Endothelial cell of umbilical vein (primary cell): ENCODE measurements around the gene KIRREL1. TPM values are rescaled to one million over a fixed set of nuclear protein-coding genes. Genes with fewer than 3 reads are reported as not detected.

Source experiments
- BruUV-seq: library from RNA; stranded (reverse); fragments of 400-500 nt; replicated peaks from 2 replicates; lab custom pipeline; 2021; lab: Mats Ljungman, UMichigan
- CTCF ChIA-PET: fragments of 300-600, 350-600 bp; sonication (Branson Sonifier 250); formaldehyde crosslinking; loops from one replicate; lab custom pipeline; 2021; ENCODE audit warnings: antibody characterized with exemption, inconsistent platforms; lab: Charles Lee
- POLR2A ChIA-PET: fragments of 300-600, 350-600 bp; sonication (Branson Sonifier 250); formaldehyde crosslinking; loops from one replicate; lab custom pipeline; 2021; ENCODE audit warnings: antibody characterized with exemption, inconsistent platforms; lab: Charles Lee
- DNase-seq: peaks from one replicate; pipeline ENCODE4 v3.0.0-alpha.2; 2011; ENCODE audit warnings: low read depth, low spot score
- FAIRE-seq: peaks from 2 replicates; lab custom pipeline; 2011; peaks lifted over from hg19 to GRCh38; lab: Jason Lieb, UNC
- H2AFZ ChIP-seq: 2 replicates; pipeline ENCODE4 v1.6.0; 2012; ENCODE audit warnings: low read depth, low read length, control low read depth, inconsistent platforms
- H3K27ac ChIP-seq: 2 replicates; pipeline ENCODE4 v1.5.1; 2011; ENCODE audit warnings: low read depth, mild to moderate bottlenecking, control low read depth, low read length, moderate library complexity; ENCODE audit not compliant: insufficient read depth
- H3K27me3 ChIP-seq, 2 experiments: 2 replicates each; pipeline versions ENCODE4 v1.6.0 to v1.6.1; 2011; ENCODE audit warnings: low read length in 2 of 2, mixed read lengths in 1 of 2; ENCODE audit not compliant: control insufficient read depth in 2 of 2, insufficient read depth in 2 of 2
- H3K36me3 ChIP-seq, 2 experiments: 2 replicates in 1 of 2; 3 replicates in 1 of 2; pipeline ENCODE4 v1.5.1; 2011; ENCODE audit warnings: low read length in 2 of 2, mild to moderate bottlenecking in 1 of 2, moderate library complexity in 1 of 2; ENCODE audit not compliant: control insufficient read depth in 2 of 2, insufficient read depth in 2 of 2; ENCODE audit errors: extremely low read depth in 1 of 2
- H3K4me1 ChIP-seq: 3 replicates; pipeline ENCODE4 v1.5.1; 2011; ENCODE audit warnings: mild to moderate bottlenecking, low read length; ENCODE audit not compliant: control insufficient read depth, insufficient read depth; ENCODE audit errors: extremely low read depth
- H3K4me2 ChIP-seq: 2 replicates; pipeline ENCODE4 v1.6.1; 2011; ENCODE audit warnings: low read length, control low read depth, mixed read lengths; ENCODE audit not compliant: insufficient read depth
- H3K4me3 ChIP-seq, 3 experiments: fragments of 200-600 bp in 1 of 3; sonication (generic), shearing (Covaris generic) in 1 of 3; replicated peaks in 1 of 3; 2 replicates each; pipeline ENCODE4 v1.5.1; 2011 to 2016; ENCODE audit warnings: control low read depth in 3 of 3, low read length in 3 of 3, mild to moderate bottlenecking in 2 of 3, inconsistent platforms in 1 of 3, low read depth in 1 of 3, moderate library complexity in 1 of 3; ENCODE audit not compliant: insufficient read depth in 1 of 3
- H3K79me2 ChIP-seq: 2 replicates; pipeline ENCODE4 v1.6.0; 2012; ENCODE audit warnings: low read length, inconsistent platforms; ENCODE audit not compliant: control insufficient read depth, insufficient read depth
- H3K9ac ChIP-seq: replicated peaks from 2 replicates; pipeline ENCODE3; 2011; ENCODE audit warnings: low read length, control low read depth; ENCODE audit not compliant: insufficient read depth; ENCODE audit errors: extremely low read depth
- H3K9me1 ChIP-seq: replicated peaks from 3 replicates; pipeline ENCODE4 v1.6.0; 2011; ENCODE audit warnings: mild to moderate bottlenecking, low read length; ENCODE audit not compliant: control insufficient read depth, insufficient read depth; ENCODE audit errors: extremely low read depth
- H3K9me3 ChIP-seq: replicated peaks from 2 replicates; pipeline ENCODE4 v1.5.1; 2012; ENCODE audit warnings: low read length, inconsistent platforms; ENCODE audit not compliant: control insufficient read depth, insufficient read depth
- H4K20me1 ChIP-seq: replicated peaks from 2 replicates; pipeline ENCODE3; 2011; ENCODE audit warnings: mild to moderate bottlenecking, low read length; ENCODE audit not compliant: control insufficient read depth, insufficient read depth; ENCODE audit errors: extremely low read depth
- CTCF ChIP-seq, 2 donors: IDR thresholded peaks; 1 replicate in 1 of 2; 2 replicates in 1 of 2; pipeline ENCODE4 v1.5.1; 2011; ENCODE audit warnings: low read length in 2 of 2, mild to moderate bottlenecking in 2 of 2, moderate library complexity in 2 of 2, control low read depth in 1 of 2, inconsistent platforms in 1 of 2, low read depth in 1 of 2; ENCODE audit not compliant: insufficient read depth in 1 of 2; ENCODE audit errors: extremely low read depth in 1 of 2
- EZH2 ChIP-seq: IDR thresholded peaks from 2 replicates; pipeline ENCODE4 v1.6.1; 2012; ENCODE audit warnings: borderline replicate concordance, low read depth, mild to moderate bottlenecking, moderate library complexity, low read length, inconsistent platforms; ENCODE audit not compliant: severe bottlenecking
- FOS ChIP-seq: IDR thresholded peaks from 2 replicates; pipeline ENCODE4 v1.6.1; 2011; ENCODE audit warnings: mild to moderate bottlenecking, low read length, moderate library complexity, borderline replicate concordance; ENCODE audit not compliant: insufficient read depth
- GATA2 ChIP-seq: IDR thresholded peaks from 2 replicates; pipeline ENCODE4 v1.7.0; 2011; ENCODE audit warnings: low read depth, mild to moderate bottlenecking, moderate library complexity, mixed read lengths, low read length; ENCODE audit not compliant: insufficient read length, insufficient read depth
- JUN ChIP-seq: IDR thresholded peaks from 2 replicates; pipeline ENCODE4 v1.6.1; 2011; ENCODE audit warnings: borderline replicate concordance, low read depth; ENCODE audit not compliant: insufficient read length, insufficient read depth
- MAX ChIP-seq: IDR thresholded peaks from 2 replicates; pipeline ENCODE4 v1.6.1; 2011; ENCODE audit not compliant: insufficient read depth, insufficient read length
- MYC ChIP-seq: IDR thresholded peaks from one replicate; pipeline ENCODE4 v1.6.1; 2011; ENCODE audit warnings: mild to moderate bottlenecking, low read depth, low read length
- POLR2A ChIP-seq: IDR thresholded peaks from 2 replicates; pipeline ENCODE4 v1.6.1; 2012; ENCODE audit warnings: low read depth, mild to moderate bottlenecking, control low read depth, low read length
- POLR2AphosphoS5 ChIP-seq: IDR thresholded peaks from 2 replicates; pipeline ENCODE4 v1.6.1; 2012; ENCODE audit warnings: low read depth, mild to moderate bottlenecking, control low read depth, low read length, moderate library complexity; ENCODE audit not compliant: insufficient read depth
- dilution Hi-C: fragments of 300-500 bp; cut with MboI; formaldehyde crosslinking; loops from one replicate; pipeline ENCODE4 v1.15.0; 2019; ENCODE audit warnings: low sequenced_read_pairs; ENCODE audit not compliant: extremely low pct_ligation_motif_present
- intact Hi-C: fragments of 100-400 bp; cut with micrococcal nuclease; formaldehyde crosslinking; loops from one replicate; pipeline ENCODE4 v1.10.0; 2022
- polyA plus RNA-seq, 4 experiments: library from polyadenylated mRNA; depleted of rRNA in 3 of 4; stranded (reverse) in 3 of 4; unstranded in 1 of 4; fragments of >200 nt; gene quantifications; 2 replicates each; pipeline versions ENCODE4 v1.2.1 to v1.2.3, GENCODE V29; 2011 to 2012; ENCODE audit warnings: missing spikeins in 1 of 4
- total RNA-seq: library from RNA; stranded (reverse); gene quantifications from 2 replicates; pipeline ENCODE4 v1.2.3, GENCODE V29; 2021

The KIRREL1 gene
- total and polyA plus RNA-seq, 2 donors (not counting 3 experiments of a cell fraction or from before 2014, with no cell fraction given), result 35.6 to 57.6 TPM

- Histone ChIP-seq H3K27ac (peak overlapping the region; percentile 87), H3K4me2 (no peak overlapping the region), H3K4me3 (no peak overlapping the region), H3K36me3 (no peaks in the 10 kb centered on the region), H3K9me3 (no peaks in the 10 kb centered on the region), H3K79me2 (peaks cover 61% of the 10 kb centered on the region), H3K9ac (no peak overlapping the region), H3K9me1 (no peaks in the 10 kb centered on the region), H3K27me3 (no peaks in the 10 kb centered on the region), H3K4me1 (peaks cover 58% of the 10 kb centered on the region), H2AFZ (no peak overlapping the region), H4K20me1 (no peaks in the 10 kb centered on the region)
- ChIA-PET CTCF (interaction anchor here (3.0 to 4.1 kb wide), 3 partner anchors 10 to 27 kb away, joined by 22 to 37 read pairs (median 23); no protein-coding TSS in a partner anchor), POLR2A (no interaction called here)
- DNase-seq, result no peak
- intact Hi-C loops (loop anchor here (1.0 to 2.0 kb wide), 2 partner anchors 8 to 14 kb away; no protein-coding TSS in a partner anchor), dilution Hi-C loops (no loop called here)
- no TSS peak for BruUV-seq
- TF ChIP-seq JUN (no peak), POLR2AphosphoS5 (no peak), CTCF (IDR thresholded peaks at IDR 0.05; ENCODE audit: extremely low read depth in 1 of 2, insufficient read depth in 1 of 2, low read depth in 1 of 2, low read length in 2 of 2) (no peak), GATA2 (no peak), MAX (no peak), MYC (no peak), POLR2A (no peak), EZH2 (no peak), FOS (no peak)
- FAIRE-seq, result peak; percentile 18
Observed at GRCh38 chr1:158008630-158009029, 15.2 kb downstream of the KIRREL1 start.
